Stimulated activated CD4-positive, alpha-beta T cell treated with anti-CD3 and anti-CD28 coated beads, Interleukin-2, amount 100 ng/mL, for 24 hours (primary cell): ENCODE measurements around the gene CACNA2D4.
A peak's percentile ranks its signal among the peaks of the same experiment; 100 is the strongest.

Source experiments
- DNase-seq, 2 donors: peaks; one replicate each; pipeline ENCODE4 v3.0.0-alpha.2; 2020

Gene CACNA2D4

DNA sequence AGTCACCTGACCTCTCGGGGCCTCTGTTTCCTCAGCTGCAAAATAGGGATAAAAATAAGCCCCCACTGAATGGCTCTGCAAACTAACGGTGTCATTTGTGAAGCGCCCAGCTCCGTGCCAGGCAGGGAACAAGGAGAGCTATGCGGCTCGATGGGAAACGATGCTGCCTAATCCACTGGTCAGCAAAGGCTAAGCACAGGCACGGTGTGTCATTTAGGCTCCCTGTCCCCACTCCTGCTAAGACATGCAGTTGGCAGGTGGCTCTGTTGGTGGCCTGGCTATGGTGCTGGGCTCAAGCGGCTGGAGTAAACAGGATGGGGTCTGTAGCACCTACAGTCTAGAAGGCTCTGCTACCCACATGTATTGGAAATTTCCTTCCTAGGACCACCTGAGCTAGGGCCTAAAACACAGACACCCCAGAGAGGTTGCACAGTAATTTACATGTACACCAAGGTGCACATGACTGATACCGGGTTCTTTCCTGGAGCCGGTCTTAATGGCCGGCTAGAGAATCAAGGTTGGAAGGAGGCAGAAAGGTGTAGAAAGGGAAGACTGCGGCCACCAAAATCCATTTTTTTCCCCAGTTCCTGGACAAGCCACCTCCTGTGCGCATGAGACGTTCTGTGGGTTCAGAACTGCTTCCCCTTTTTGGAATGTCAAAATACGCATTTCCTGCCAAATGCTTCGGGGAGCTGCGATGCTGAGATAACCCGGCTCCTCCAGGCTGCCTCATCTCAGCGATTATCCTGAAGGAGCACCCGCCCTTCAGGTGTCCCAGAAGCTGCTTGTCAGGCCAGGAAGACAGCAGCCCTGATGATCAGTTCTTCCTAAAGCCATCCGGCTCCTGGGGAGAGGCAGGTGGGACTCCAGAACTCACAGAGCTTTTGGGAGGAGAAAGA is 1.0 kb downstream of the CACNA2D4 start:
- DNase-seq: peak in 1 of 2 donors; percentile 14

DNA sequence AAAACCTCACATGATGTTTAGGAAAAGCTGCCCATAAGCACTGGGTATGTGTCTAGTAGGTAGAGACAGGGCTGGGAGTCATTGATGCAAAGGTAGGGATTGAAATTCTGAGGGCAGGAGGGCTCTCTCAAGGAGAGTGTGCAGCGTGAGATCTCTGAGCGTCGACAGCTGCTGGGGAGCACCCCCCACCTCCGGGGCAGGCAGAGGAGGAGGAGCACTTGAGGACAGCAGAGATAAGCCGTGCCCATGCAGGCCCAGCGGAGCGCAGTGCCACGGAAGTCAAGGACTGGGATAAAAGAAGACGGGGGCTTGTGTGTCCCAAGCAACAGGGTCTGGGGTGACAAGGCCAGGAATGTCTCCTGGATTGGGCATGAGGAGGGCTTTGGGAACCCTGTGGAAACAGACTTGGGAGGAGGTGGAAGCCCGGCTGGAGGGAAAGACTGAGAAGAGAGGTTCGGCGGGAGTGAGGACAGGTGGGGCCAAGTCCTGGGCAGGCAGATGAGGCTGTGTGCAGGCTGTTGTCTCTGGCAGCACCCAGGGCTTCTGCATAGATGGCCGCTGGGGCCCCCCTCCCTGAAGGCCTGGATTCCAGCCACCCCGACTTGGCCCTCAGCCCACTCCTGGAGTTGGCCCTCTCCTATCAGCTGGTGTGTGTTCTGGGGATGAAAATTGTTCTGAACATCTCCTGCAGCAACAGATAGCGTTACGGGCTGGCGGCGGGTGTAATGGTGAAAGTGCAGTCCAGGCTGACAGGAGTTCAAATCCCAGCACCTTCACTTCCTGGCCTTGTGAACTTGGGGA is 1.9 kb downstream of the CACNA2D4 start:
- DNase-seq: no peak

DNA sequence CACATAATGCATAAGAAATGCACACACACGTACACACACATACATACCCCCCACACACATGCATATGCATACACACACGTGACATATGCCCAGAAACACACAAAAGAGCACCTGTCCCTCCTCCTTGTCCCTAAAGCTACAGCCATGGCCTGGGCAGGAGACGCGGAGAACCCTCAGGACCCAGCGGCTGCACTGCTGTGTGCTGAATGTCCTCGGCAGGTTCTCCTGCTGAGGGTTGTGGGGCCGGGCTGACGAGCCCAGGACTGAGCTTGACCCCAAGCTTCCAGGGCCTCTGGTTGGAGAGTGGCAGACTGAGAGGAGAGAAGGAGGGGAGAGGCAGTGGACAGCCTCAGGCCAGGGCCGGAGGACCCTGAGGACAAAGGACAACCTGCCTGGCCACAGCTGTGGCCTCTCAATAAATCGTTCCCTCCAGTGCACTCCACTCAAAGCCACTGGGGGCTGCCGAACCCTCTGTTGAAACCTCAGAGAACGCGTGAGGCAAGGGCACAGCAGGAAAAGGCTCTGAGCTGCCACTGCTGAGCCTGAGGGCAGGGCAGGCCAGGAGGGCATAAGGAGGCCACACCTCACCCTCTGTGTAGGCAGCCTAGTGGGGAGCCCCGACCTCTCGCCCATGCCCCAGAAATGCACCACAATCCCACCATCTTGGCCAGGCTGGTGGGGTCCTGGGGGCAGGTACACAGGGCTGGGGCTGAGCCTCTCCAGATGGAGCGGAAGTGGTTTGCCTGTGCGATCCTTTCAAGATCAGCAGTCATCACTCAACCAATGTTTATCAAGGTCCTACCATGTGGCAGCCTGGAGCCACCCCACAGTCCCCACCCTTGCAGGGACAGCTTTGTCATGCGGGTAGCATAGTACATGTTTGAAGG is 3.1 kb downstream of the CACNA2D4 start:
- peak; percentile 21 to 23 for DNase-seq

DNA sequence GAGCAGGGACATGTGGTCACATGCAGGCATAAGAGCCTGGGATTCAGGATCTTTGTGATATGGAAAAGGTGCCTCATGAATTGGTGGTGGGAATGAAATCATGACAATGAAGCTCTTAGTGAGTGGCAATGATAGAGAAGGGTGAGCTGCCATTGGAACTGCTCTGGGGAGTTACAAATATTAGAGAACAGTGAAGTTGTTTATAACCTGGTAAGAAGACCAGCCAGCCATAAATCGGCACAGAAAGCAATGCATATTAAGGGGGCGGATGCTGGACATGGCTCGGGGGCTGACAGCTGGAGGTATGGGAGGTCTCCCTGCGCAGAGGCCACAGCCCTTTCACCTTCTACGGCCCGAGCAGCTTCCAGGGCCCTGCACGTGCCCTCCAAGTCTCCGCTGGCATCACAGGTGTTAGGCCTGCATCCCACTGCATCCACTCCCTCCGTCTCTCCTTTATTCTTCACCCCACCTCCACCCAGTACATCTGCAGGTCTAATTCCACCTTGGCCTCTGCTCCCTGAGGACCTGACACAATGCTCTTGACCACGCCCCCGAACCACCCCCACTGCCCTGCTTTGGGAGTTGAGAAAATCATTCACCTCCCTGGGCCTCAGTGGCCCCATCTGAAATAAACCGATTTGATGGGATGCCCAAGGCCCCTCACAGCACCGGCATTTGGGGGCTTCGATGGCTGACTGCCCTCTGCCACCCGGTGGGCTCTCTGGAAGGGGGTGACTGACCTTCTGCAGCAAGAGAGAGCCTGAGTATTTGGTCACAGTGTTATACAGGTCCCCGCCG is 4.1 kb downstream of the CACNA2D4 start:
- DNase-seq: peak in 1 of 2 donors; percentile 8

DNA sequence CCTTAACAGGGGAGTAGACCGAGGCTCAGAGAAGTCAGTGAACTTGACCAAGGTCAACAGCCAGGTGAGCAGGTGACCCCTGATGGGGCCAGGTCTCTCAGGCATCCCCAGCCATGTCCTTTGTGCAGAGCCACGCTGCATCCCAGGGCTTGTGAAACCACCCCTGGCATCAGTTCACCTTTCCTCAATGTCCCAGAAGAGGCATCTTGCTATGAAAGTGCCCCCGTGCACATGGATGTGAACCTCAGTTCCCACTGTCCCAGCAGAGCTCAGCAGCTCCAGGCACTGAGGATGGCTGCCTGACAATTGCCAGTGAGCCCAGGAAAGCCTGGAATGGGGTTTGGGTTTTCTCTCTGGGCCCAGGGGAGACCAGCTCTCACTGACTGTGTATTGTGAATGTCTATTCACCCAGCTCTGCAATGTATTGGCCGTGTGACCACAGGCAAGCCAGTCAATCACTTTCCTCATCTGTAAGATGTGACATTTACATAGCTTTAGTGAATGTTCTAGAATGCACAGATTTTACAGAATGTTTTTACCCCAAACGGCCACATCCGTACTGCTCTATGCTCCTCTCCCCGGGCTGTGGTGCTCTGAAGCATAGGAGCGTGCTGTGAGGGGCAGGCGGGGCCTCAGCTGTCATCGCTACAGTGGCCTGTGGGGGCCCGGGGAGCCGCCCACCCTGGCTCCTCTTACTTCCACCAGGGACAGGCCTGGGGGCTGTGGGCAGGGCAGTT is 4.9 kb downstream of the CACNA2D4 start:
- peak in 1 of 2 donors; percentile 8 for DNase-seq

DNA sequence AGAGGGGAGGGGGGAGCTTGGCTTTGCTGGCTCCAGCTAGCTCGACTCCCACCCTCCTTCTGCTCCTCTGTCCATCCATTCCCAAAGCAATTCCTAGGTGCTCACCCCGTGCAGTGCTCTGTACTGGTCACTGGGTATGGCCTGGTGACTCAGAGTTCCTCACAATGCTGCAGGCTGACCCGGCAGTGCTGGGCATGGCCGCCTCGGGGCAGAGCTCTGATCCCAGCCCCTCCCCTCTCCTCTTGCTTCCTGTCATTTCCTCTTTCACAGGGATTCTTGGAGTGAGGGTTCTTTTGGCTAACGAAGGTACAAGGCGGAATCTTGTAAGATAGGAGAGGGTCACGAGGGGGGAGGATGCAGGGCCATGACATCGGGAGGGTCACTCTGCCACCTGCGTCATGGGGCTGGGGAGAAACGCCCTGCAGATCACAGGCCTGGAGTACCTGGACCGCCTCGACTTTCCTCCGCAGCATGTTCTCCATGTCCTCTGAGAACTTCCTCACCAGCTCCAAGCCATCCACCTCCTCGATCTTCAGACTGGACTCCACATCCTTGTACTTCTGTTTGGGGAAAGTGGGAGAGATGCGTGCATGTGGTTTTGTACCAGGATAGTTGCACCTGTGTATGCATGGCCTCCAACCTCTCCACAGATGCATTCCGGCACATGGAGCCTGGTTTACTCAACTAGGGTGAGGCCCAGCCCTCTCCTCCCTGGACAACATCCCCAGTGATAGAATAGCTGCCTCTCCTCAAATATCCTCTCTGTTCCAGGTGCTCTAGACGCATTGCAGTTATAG is 5.7 kb downstream of the CACNA2D4 start:
- peak in 1 of 2 donors; percentile 9 for DNase-seq

DNA sequence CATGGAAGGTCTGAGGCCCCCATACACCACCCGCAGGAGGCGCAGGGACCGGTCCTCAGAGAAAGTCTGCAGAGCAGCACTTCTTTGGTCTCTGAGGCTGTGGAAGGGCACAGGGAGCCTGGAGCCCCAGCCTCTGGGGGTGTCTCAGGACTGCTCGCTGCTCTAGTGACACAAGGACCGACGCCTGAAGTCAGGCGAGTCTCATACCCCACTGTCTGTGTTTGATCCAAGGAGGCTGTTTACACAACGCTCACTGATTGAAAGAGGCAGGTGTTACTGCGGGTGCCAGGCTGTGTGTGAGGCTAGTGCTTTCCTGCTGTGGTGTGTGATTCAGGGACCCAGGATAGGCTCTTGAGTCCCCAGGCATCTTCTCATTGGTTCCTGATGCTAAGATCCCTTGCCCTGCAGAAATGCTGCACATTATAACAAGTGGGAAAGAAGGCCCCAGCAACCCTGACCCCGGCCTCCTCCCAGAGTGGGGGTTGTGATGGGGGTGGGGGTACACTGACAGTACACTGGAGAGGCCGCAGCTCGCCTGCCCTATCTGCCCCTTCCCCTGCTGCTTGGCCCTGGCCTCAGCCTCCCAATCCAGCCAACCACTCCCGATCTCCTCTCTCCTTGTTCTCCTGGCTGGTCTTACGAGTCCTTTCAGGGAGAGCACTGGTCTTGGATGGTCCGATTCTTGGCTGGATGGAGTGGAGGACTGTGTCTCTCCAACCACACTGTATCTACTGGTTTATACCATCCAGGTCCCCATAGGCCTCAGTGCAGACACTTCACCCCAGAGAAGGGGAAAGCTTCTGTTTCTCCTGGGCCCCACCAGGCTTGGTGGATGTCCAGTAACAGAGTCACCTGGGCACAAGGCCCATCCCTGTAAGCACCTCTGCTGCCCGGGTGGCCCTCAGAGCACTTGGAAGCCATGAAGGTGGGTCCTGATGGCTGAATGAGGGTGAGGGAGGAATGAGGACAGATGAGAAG is 6.6 kb downstream of the CACNA2D4 start:
- peak in 1 of 2 donors; percentile 10 for DNase-seq

DNA sequence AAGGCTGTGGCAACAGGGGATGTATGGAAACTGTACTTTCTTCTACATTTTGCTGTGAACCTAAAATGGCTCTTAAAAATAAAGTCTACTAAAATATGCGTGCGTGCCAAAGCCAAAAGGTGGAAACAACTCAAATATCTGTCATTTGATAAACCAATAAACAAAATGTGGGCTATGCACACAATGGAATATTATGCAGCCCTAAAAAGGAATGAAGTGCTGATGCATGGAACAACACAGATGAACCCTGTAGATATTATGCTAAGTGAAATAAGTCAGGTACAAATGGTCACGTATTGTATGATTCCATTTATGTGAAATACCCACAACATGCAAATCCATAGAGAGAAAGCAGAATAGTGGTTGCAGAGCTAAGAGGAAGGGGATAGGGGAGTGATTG is 8.0 kb downstream of the CACNA2D4 start:
- no peak for DNase-seq

DNA sequence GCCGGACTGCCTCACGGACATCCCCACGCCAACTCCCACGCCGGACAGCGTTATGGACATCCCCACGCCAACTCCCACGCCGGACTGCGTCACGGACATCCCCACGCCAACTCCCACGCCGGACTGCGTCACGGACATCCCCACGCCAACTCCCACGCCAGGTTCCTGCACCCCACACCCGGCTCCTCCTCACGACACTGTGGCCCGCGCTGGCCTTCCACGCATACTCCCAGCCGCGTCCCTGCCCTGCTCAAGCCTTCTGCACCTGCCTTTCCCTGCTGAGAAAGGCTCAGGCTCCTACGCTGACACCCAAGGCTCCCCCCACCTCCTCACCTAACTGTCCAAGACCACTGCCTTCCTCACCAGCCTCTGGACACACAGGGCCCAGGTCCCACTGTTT is 9.7 kb downstream of the CACNA2D4 start:
- no peak for DNase-seq

DNA sequence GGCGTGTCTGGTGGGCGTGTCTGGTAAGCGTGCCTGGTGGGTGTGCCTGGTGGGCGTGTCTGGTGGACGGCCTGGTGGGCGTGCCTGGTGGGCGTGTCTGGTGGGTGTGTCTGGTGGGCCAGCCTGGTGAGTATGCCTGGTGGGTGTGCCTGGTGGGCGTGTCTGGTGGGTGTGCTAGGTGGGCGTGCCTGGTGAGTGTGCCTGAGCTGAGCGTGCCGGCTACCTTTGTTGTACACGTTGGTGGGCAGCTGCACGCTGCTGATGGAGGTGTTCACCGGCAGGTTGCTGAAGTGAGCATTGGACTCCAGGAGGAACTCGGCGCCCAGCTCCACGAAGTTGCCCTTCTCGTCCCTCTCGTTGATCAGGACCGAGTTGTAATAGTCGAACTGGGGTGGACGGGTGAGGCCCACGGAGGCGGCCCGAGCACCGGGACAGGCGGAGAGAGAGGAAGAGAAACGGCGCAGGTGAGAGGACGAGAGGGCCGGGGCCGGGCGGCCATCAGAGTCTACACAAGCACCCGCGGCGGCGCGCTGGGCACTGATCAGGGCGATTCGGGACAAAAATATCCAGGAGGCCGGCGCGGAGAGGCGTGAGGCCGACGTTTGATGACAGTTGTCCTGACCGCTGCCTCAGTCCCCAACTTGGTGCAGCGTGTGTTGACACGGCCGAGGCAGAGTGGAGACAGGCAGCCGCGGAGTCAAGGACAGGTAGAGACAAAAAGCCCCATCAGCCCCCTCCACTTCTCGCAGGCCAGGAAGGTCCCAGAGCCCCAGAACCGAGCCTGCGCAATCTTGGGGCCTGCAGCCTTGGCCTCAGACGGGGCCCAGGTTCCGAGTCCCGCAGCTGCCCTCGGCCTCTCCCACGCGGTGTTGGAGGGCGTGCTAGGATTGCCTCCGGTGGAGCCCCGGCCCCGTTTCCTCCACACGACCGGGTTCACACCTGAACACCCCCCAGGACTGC is 10.5 kb downstream of the CACNA2D4 start:
- peak; percentile 24 to 42 for DNase-seq

DNA sequence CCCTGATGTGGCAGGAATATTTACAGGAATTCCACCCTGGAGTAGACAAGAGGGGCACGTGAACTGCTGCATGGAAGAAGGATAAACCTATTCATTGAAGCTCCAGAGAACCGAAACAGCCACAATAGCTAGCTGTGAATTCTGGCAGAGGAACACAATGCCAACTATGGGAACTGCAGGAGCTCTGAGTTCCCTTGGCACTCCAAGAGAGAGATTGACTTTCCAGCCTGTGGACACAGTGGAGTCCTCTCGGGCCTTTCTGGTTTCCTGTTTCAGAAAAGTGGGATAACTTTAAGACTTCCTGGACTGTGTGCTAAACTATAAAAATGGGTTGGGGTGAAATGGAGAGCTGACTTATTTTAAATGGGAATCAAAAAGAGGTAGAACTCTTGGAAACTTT is 11.9 kb downstream of the CACNA2D4 start:
- DNase-seq: no peak

DNA sequence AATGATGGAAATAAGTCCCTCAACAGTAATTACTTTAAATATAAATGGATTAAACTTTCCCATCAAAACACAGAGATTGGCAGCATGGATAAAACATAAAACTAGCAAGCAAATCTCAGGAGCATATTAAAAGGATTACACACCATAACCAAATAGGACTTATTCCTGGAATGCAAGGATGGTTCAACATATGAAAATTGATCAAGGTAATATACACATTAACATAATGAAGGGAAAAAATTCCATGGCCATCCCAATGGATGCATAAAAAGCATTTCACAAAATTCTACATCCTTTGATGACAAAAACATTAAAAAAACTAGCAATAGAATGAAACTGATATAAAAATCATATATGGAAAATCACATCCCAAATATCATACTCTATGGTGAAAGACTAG is 13.6 kb downstream of the CACNA2D4 start:
- no peak for DNase-seq

DNA sequence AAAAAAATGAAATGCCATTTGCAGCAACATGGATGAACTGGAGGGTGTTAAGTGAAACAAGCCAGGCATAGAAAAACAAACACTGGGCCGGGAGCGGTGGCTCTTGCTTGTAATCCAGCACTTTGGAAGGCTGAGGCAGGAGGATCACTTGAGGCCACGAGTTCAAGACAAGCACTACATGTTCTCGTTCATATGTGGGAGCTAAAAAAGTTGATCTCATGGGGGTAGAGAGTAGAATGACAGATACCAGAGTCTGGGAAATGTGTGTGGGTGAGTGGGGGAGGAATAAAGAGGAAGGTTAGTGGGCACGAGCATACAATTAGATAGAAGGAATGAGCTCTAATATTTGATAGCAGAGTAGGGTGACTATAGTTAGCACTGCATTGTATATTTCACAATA is 21.5 kb downstream of the CACNA2D4 start:
- no peak for DNase-seq

DNA sequence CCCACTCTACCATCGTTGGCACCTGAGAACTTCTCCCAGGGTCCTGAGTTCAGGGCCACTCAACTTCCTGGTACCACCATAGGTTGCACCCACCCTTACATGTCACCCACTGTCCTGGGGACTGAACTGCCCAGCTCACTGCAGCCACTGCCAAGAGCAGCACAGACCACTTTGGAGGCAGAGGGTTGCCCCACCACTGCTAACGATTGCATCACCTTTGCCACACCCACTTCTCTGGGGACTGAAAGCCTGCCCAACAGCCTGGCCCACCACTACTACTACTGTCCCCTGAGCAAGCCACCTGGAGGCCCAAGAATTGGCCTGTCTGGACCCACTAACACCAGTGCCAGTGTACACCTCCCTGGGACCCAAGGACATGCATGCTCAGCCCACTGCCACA is 27.6 kb downstream of the CACNA2D4 start:
- DNase-seq: no peak

DNA sequence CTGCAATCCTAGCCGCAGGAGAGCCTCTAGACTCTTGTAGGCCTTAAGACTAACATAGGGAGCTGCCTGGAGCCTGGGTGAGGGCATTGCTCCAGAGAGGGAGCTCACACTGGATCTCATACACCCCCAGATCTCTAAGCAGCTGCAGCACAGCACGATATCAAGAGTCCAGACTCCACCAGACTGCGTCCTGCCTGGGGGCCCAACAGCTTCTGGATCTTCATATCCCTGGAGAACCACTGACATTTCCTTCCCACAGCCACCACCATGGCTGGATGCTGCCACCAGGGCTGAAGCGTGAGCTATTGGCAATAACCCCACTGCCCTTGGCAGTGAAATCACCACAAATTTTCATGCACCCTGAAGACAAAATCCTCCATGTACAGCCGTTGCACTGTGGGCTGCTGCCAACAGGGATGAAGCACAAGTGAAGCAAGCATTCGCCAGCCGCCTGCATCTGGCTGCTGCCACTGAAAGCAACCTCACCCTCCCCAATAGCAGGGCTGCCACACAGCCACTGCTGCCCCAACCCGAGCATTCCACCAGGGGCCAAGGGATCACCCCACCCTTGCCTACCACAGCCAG is 28.2 kb downstream of the CACNA2D4 start:
- DNase-seq: no peak

DNA sequence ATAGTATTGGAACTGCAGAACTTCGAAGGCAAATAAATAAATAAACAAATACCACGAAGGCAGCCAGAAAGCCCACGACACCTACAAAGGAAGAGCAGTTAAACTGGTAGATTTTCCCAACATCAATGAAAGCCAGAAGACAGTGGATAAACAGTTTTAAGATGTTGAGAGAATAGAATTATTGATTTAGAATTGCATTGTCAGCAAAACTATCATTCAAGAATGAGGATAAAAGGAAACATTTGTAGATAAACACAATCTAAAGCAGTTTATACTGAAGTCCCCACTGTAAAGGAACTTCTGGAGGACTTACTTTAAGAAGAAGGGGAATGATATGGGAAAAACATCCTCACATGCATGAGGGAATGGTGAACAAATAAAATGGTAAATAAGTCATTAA is 29.5 kb downstream of the CACNA2D4 start:
- no peak for DNase-seq

DNA sequence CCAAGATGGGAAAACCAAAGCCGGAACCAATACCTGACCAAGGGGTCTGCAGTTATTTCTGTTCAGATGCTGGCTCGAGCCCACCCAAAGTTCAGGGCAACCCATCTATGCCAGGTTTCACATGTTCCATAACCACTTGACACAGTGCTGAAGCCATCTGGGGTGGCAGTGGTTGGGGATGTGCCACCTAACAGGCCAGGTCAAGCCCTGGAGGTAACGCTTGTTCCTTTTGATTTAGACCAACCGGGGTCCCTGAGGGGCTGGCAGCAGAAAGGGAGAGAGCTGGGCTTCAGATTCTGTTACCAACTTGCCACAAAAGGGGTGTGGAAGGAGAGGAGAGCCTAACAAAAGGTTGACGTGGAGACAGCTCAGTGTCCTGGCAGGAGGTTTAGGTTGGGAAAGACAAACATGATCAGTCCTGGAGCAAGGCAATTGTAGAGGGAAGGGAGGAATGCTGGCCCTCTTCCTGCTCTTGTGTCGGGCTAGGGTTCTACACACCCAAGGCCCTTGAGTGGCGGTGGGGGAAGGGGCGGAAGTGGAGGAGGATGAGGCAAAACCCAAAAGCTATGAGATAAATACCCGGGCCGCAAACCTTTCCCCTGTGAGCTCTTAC is 31.9 kb downstream of the CACNA2D4 start:
- no peak for DNase-seq
